ENCODE data around the gene LRSAM1. TPM values are rescaled to one million over a fixed set of nuclear protein-coding genes. Genes with fewer than 3 reads are reported as not detected.

LRSAM1 gene
- total and polyA plus RNA-seq, 4 donors: 6.6 to 9.7 (median 7.1) TPM

- no peaks in the 10 kb centered on the region for H3K9me3 ChIP-seq (ENCODE audit: control insufficient read depth in 4 of 4, low read length in 3 of 4)
- no peak for DNase-seq (ENCODE audit: low spot score)
- no peak overlapping the region for H3K4me3 ChIP-seq (ENCODE audit: low read depth in 1 of 3, low read length in 3 of 3)
- H3K27ac ChIP-seq (ENCODE audit: low read depth in 1 of 2, low read length in 2 of 2): no peak overlapping the region
- peaks cover 0 to 3% (median 1%) of the 10 kb centered on the region in 4 donors for H3K4me1 ChIP-seq (ENCODE audit: control insufficient read depth in 4 of 4, insufficient read depth in 4 of 4, low read length in 3 of 4)
- no peaks in the 10 kb centered on the region for H3K27me3 ChIP-seq (ENCODE audit: control insufficient read depth in 4 of 4, insufficient read depth in 4 of 4, low read length in 3 of 4)
- no peak overlapping the region for H3K9ac ChIP-seq (ENCODE audit: low read depth in 1 of 2, low read length in 2 of 2)
- WGBS: 92% methylated on average over 22 of the region's 22 CpGs
- peaks cover 9 to 69% (median 26%) of the 10 kb centered on the region in 4 donors for H3K36me3 ChIP-seq (ENCODE audit: control insufficient read depth in 4 of 4, insufficient read depth in 3 of 4, low read depth in 1 of 4, low read length in 3 of 4)
- TF ChIP-seq, protein P1, sequence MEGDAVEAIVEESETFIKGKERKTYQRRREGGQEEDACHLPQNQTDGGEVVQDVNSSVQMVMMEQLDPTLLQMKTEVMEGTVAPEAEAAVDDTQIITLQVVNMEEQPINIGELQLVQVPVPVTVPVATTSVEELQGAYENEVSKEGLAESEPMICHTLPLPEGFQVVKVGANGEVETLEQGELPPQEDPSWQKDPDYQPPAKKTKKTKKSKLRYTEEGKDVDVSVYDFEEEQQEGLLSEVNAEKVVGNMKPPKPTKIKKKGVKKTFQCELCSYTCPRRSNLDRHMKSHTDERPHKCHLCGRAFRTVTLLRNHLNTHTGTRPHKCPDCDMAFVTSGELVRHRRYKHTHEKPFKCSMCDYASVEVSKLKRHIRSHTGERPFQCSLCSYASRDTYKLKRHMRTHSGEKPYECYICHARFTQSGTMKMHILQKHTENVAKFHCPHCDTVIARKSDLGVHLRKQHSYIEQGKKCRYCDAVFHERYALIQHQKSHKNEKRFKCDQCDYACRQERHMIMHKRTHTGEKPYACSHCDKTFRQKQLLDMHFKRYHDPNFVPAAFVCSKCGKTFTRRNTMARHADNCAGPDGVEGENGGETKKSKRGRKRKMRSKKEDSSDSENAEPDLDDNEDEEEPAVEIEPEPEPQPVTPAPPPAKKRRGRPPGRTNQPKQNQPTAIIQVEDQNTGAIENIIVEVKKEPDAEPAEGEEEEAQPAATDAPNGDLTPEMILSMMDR (IDR thresholded peaks at IDR 0.05; ENCODE audit: low read depth, low read length, missing input control): no peak
- TF ChIP-seq RAD21 (IDR thresholded peaks at IDR 0.05) (no peak), ATF3 (IDR thresholded peaks at IDR 0.05) (no peak), RXRA (IDR thresholded peaks at IDR 0.05) (no peak), FOXA2 (IDR thresholded peaks at IDR 0.05) (no peak), TAF1 (conservative IDR thresholded peaks at IDR 0.05) (no peak), EGR1 (IDR thresholded peaks at IDR 0.05; ENCODE audit: low read depth in 2 of 2) (no peak), MAX (IDR thresholded peaks at IDR 0.05) (no peak), GABPA (IDR thresholded peaks at IDR 0.05 in 1 of 2, conservative IDR thresholded peaks at IDR 0.05 in 1 of 2) (no peak), SP1 (IDR thresholded peaks at IDR 0.05) (no peak), FOXA1 (IDR thresholded peaks at IDR 0.05) (no peak), REST (IDR thresholded peaks at IDR 0.05) (no peak), ZBTB33 (IDR thresholded peaks at IDR 0.05) (no peak), HNF4G (IDR thresholded peaks at IDR 0.05) (no peak), NR2F2 (IDR thresholded peaks at IDR 0.05) (no peak), YY1 (IDR thresholded peaks at IDR 0.05) (no peak), JUND (IDR thresholded peaks at IDR 0.05) (no peak), HNF4A (conservative IDR thresholded peaks at IDR 0.05) (no peak)
Measured at GRCh38 chr9:127493592-127494303, 42.4 kb downstream of the LRSAM1 start.

Measured in liver (tissue), 9 donors.